Measurements from ENCODE around the gene LPIN3. TPM values are rescaled to one million over a fixed set of nuclear protein-coding genes. Genes with fewer than 3 reads are reported as not detected.

Gene LPIN3
- total and polyA plus RNA-seq, 12 donors = 11.1 to 45.5 (median 18.2) TPM

- ATAC-seq (no peak), DNase-seq (no peak)
- Histone ChIP-seq H3K4me3 (no peak overlapping the region), H3K4me1 (peaks cover 12 to 60% (median 38%) of the 10 kb centered on the region in 9 donors), H3K27me3 (no peaks in the 10 kb centered on the region), H3K9me3 (no peaks in the 10 kb centered on the region), H3K36me3 (no peaks in the 10 kb centered on the region), H3K27ac (no peak overlapping the region)
- 97 to 98% methylated on average over 3 of the region's 3 CpGs for WGBS, 2 donors
- intact Hi-C loops (cut with DNase I) = loop anchor here in 1 of 10 donors (5.0 kb wide), 1 partner anchor 44 kb away; no protein-coding TSS in a partner anchor
- TF ChIP-seq CTCF (IDR thresholded peaks at IDR 0.05) = no peak
Observed at GRCh38 chr20:41390889-41391288, 50.3 kb downstream of the LPIN3 start.

GRCh38 chr20:41391587-41392001, 51.0 kb downstream of the LPIN3 start:
- Histone ChIP-seq H3K27me3 (no peaks in the 10 kb centered on the region), H3K9me3 (no peaks in the 10 kb centered on the region), H3K36me3 (no peaks in the 10 kb centered on the region), H3K4me3 (no peak overlapping the region), H3K27ac (peak overlapping the region in 6 of 10 donors; percentile 44 to 81 (median 66)), H3K4me1 (peaks cover 8 to 64% (median 38%) of the 10 kb centered on the region in 9 donors)
- DNase-seq (no peak), ATAC-seq (no peak)
- WGBS, 2 donors = 67 to 77% methylated on average over 10 of the region's 10 CpGs
- TF ChIP-seq CTCF (IDR thresholded peaks at IDR 0.05) = no peak
- intact Hi-C loops (cut with DNase I) = loop anchor here in 1 of 10 donors (5.0 kb wide), 1 partner anchor 44 kb away; no protein-coding TSS in a partner anchor

- Histone ChIP-seq H3K9me3 (no peaks in the 10 kb centered on the region), H3K36me3 (no peaks in the 10 kb centered on the region), H3K27ac (peak overlapping the region in 8 of 10 donors; percentile 37 to 81 (median 62)), H3K27me3 (no peaks in the 10 kb centered on the region), H3K4me3 (no peak overlapping the region), H3K4me1 (peaks cover 7 to 60% (median 38%) of the 10 kb centered on the region in 9 donors)
- DNase-seq = no peak
- no peak for ATAC-seq
- no peak for TF ChIP-seq CTCF (IDR thresholded peaks at IDR 0.05)
- intact Hi-C loops (cut with DNase I) = loop anchor here in 1 of 10 donors (5.0 kb wide), 1 partner anchor 45 kb away; no protein-coding TSS in a partner anchor
- 91 to 100% methylated on average over 1 of the region's 1 CpG for WGBS, 2 donors
Observed at GRCh38 chr20:41392295-41392694, 51.7 kb downstream of the LPIN3 start.

- ATAC-seq = peak; percentile 72 to 95 (median 88)
- peaks cover 7 to 57% (median 32%) of the 10 kb centered on the region in 9 donors for H3K4me1 ChIP-seq
- no peaks in the 10 kb centered on the region for H3K36me3 ChIP-seq
- no peak overlapping the region for H3K4me3 ChIP-seq
- 51 to 60% methylated on average over 12 of the region's 12 CpGs for whole genome bisulfite sequencing, 2 donors
- H3K27me3 ChIP-seq = no peaks in the 10 kb centered on the region
- DNase-seq = peak; percentile 74 to 86
- no peak for TF ChIP-seq CTCF (IDR thresholded peaks at IDR 0.05)
- intact Hi-C loops (cut with DNase I) = loop anchor here in 1 of 10 donors (5.0 kb wide), 1 partner anchor 46 kb away; no protein-coding TSS in a partner anchor
- peak overlapping the region in 9 of 10 donors; percentile 1 to 81 (median 58) for H3K27ac ChIP-seq
- H3K9me3 ChIP-seq = no peaks in the 10 kb centered on the region
Observed at GRCh38 chr20:41392871-41393704, 52.5 kb downstream of the LPIN3 start.
